ENCODE results near the gene LYZL1. TPM values are rescaled to one million over a fixed set of nuclear protein-coding genes. Genes with fewer than 3 reads are reported as not detected.
"Not testable (repeated sequence)": the region's sequence is repeated elsewhere in the genome, so short reads cannot be mapped to it uniquely, and the experiment has no call there.

Gene LYZL1
- total RNA-seq, 4 donors from 2014 or later: not detected

- ATAC-seq (ENCODE audit: low FRiP score) (no peak), DNase-seq (ENCODE audit: low spot score) (no peak)
- TF ChIP-seq CTCF (IDR thresholded peaks at IDR 0.05): no peak
Measured at GRCh38 chr10:29358010-29358616, 69.2 kb downstream of the LYZL1 start.

GRCh38 chr10:29360215-29360853 is 71.5 kb downstream of the LYZL1 start:
- ATAC-seq (ENCODE audit: low FRiP score): not testable (repeated sequence)

More at GRCh38 chr10:29360215-29360853, 71.5 kb downstream of the LYZL1 start:
- DNase-seq (ENCODE audit: low spot score): not testable (repeated sequence)
